H9 (cell line): ENCODE data around the gene COIL. TPM values are rescaled to one million over a fixed set of nuclear protein-coding genes. Genes with fewer than 3 reads are reported as not detected.

Source experiments
- DNase-seq: peaks from one replicate; pipeline ENCODE4 v3.0.0-alpha.2; 2017
- H2AFZ ChIP-seq: one replicate; pipeline ENCODE4 v1.6.1; 2013; ENCODE audit warnings: mild to moderate bottlenecking, low read length, control low read depth, moderate library complexity
- H2AK5ac ChIP-seq: 2 replicates; pipeline ENCODE4 v1.6.1; 2013; ENCODE audit warnings: low read length, control low read depth, mixed read lengths; ENCODE audit not compliant: insufficient read length
- H2BK120ac ChIP-seq: one replicate; pipeline ENCODE4 v1.6.1; 2013; ENCODE audit warnings: low read depth, mild to moderate bottlenecking, low read length, control low read depth, inconsistent platforms; ENCODE audit not compliant: poor library complexity, severe bottlenecking
- H2BK12ac ChIP-seq: 2 replicates; pipeline ENCODE4 v1.6.1; 2013; ENCODE audit warnings: low read length, control low read depth, mixed read lengths, low read depth; ENCODE audit not compliant: insufficient read length
- H2BK15ac ChIP-seq: 2 replicates; pipeline ENCODE4 v1.6.1; 2013; ENCODE audit warnings: low read depth, low read length, control low read depth
- H2BK20ac ChIP-seq: one replicate; pipeline ENCODE4 v1.6.1; 2013; ENCODE audit warnings: low read depth, mild to moderate bottlenecking, low read length, control low read depth, inconsistent platforms; ENCODE audit not compliant: poor library complexity, severe bottlenecking
- H2BK5ac ChIP-seq: 2 replicates; pipeline ENCODE4 v1.6.1; 2013; ENCODE audit warnings: low read length, control low read depth, mixed read lengths; ENCODE audit not compliant: insufficient read length
- H3K14ac ChIP-seq: 2 replicates; pipeline ENCODE4 v1.6.1; 2013; ENCODE audit warnings: low read length, control low read depth; ENCODE audit not compliant: insufficient read depth
- H3K18ac ChIP-seq: 2 replicates; pipeline ENCODE4 v1.6.1; 2013; ENCODE audit warnings: low read depth, mild to moderate bottlenecking, mixed read lengths, low read length, control low read depth; ENCODE audit not compliant: insufficient read length
- H3K23ac ChIP-seq: 2 replicates; pipeline ENCODE4 v1.6.1; 2013; ENCODE audit warnings: low read length, control low read depth, mixed read lengths, low read depth; ENCODE audit not compliant: insufficient read length
- H3K23me2 ChIP-seq: 2 replicates; pipeline ENCODE4 v1.6.1; 2013; ENCODE audit warnings: low read depth, mild to moderate bottlenecking, mixed read lengths, low read length, control low read depth; ENCODE audit not compliant: insufficient read length, poor library complexity, severe bottlenecking
- H3K27ac ChIP-seq: 2 replicates; pipeline ENCODE4 v1.5.1; 2013; ENCODE audit warnings: low read length, control low read depth, mixed read lengths, low read depth; ENCODE audit not compliant: insufficient read length
- H3K27me3 ChIP-seq: 2 replicates; pipeline ENCODE4 v1.6.1; 2013; ENCODE audit warnings: low read length, control low read depth, inconsistent platforms; ENCODE audit not compliant: insufficient read depth
- H3K4ac ChIP-seq: 2 replicates; pipeline ENCODE4 v1.6.1; 2013; ENCODE audit warnings: low read depth, mild to moderate bottlenecking, control low read depth, inconsistent platforms, low read length, moderate library complexity
- H3K4me1 ChIP-seq: 2 replicates; pipeline ENCODE4 v1.6.1; 2013; ENCODE audit warnings: low read length, control low read depth, inconsistent platforms; ENCODE audit not compliant: insufficient read depth
- H3K4me2 ChIP-seq: 2 replicates; pipeline ENCODE4 v1.6.1; 2013; ENCODE audit warnings: low read length, control low read depth, mixed read lengths; ENCODE audit not compliant: insufficient read length, insufficient read depth
- H3K56ac ChIP-seq: 2 replicates; pipeline ENCODE4 v1.6.1; 2013; ENCODE audit warnings: low read depth, mild to moderate bottlenecking, mixed read lengths, low read length, control low read depth; ENCODE audit not compliant: insufficient read length
- H3K79me1 ChIP-seq: 2 replicates; pipeline ENCODE4 v1.6.1; 2013; ENCODE audit warnings: low read depth, mild to moderate bottlenecking, moderate library complexity, low read length, control low read depth, inconsistent platforms; ENCODE audit not compliant: insufficient read depth, poor library complexity, severe bottlenecking
- H3K79me2 ChIP-seq: 2 replicates; pipeline ENCODE4 v1.6.1; 2013; ENCODE audit warnings: low read length, control low read depth, inconsistent platforms; ENCODE audit not compliant: insufficient read depth
- H3K9ac ChIP-seq: 2 replicates; pipeline ENCODE4 v1.6.1; 2013; ENCODE audit warnings: low read length, control low read depth, mixed read lengths; ENCODE audit not compliant: insufficient read length; ENCODE audit errors: extremely low read depth
- H3K9me3 ChIP-seq: one replicate; pipeline ENCODE4 v1.6.1; 2013; ENCODE audit warnings: low read depth, low read length, inconsistent platforms; ENCODE audit not compliant: control insufficient read depth
- H3T11ph ChIP-seq: one replicate; pipeline ENCODE4 v1.6.1; 2013; ENCODE audit warnings: mild to moderate bottlenecking, low read length, control low read depth, inconsistent platforms
- H4K20me1 ChIP-seq: one replicate; pipeline ENCODE4 v1.6.1; 2013; ENCODE audit not compliant: control insufficient read depth, insufficient read length, insufficient read depth
- H4K5ac ChIP-seq: 2 replicates; pipeline ENCODE4 v1.6.1; 2013; ENCODE audit warnings: low read depth, mild to moderate bottlenecking, mixed read lengths, low read length, control low read depth; ENCODE audit not compliant: insufficient read length
- H4K8ac ChIP-seq: replicated peaks from 2 replicates; pipeline ENCODE4 v1.6.1; 2013; ENCODE audit warnings: low read length, control low read depth, mixed read lengths, low read depth; ENCODE audit not compliant: insufficient read length
- H4K91ac ChIP-seq: 2 replicates; pipeline ENCODE4 v1.6.1; 2013; ENCODE audit warnings: low read depth, mild to moderate bottlenecking, moderate library complexity, mixed read lengths, low read length, control low read depth; ENCODE audit not compliant: insufficient read length
- H3K27ac Mint-ChIP-seq, 3 experiments: 2 replicates in 2 of 3; 3 replicates in 1 of 3; pipeline ENCODE4 v1.8.0; 2020 to 2021; ENCODE audit warnings: mixed read lengths in 3 of 3, mild to moderate bottlenecking in 1 of 3, moderate library complexity in 1 of 3
- H3K27me3 Mint-ChIP-seq: 2 replicates; pipeline ENCODE4 v1.8.0; 2021; ENCODE audit warnings: low read depth, mild to moderate bottlenecking, moderate library complexity, mixed read lengths
- H3K36me3 Mint-ChIP-seq, 3 experiments: 2 replicates in 2 of 3; 3 replicates in 1 of 3; pipeline ENCODE4 v1.8.0; 2020 to 2021; ENCODE audit warnings: low read depth in 3 of 3, mixed read lengths in 3 of 3; ENCODE audit not compliant: insufficient read depth in 1 of 3
- H3K4me1 Mint-ChIP-seq, 2 experiments: 2 replicates each; pipeline ENCODE4 v1.8.0; 2020; ENCODE audit warnings: mixed read lengths in 2 of 2
- H3K4me3 Mint-ChIP-seq, 2 experiments: 2 replicates in 1 of 2; 3 replicates in 1 of 2; pipeline ENCODE4 v1.8.0; 2020 to 2021; ENCODE audit warnings: mild to moderate bottlenecking in 2 of 2, mixed read lengths in 2 of 2, moderate library complexity in 1 of 2
- H3K9me3 Mint-ChIP-seq, 2 experiments: 2 replicates in 1 of 2; 3 replicates in 1 of 2; pipeline ENCODE4 v1.8.0; 2020; ENCODE audit warnings: mild to moderate bottlenecking in 2 of 2, mixed read lengths in 2 of 2, moderate library complexity in 1 of 2
- CTCF ChIP-seq: fragments of 200-600 bp; sonication (generic); conservative IDR thresholded peaks from 3 replicates; pipeline ENCODE4 v1.8.0; 2021; ENCODE audit warnings: antibody characterized with exemption, mild to moderate bottlenecking
- WGBS: extraction: QIAGEN DNeasy Blood & Tissue Kit; methylation state at CpG from one replicate; pipeline ENCODE4 v1.1.7; 2013; ENCODE audit warnings: missing lambda C conversion rate, low lambda C conversion rate, mixed read lengths; ENCODE audit not compliant: insufficient read length; ENCODE audit errors: extremely low coverage; 5-methylcytosine and 5-hydroxymethylcytosine counted together
- total RNA-seq: library from RNA; stranded (reverse); gene quantifications from 2 replicates; pipeline ENCODE4 v1.2.1, GENCODE V29; 2021

The COIL gene
- total RNA-seq, 1 experiment from 2014 or later, result 21.5 TPM

GRCh38 chr17:56994009-56994792 is 33.4 kb upstream of the COIL start:
- Histone ChIP-seq H4K91ac (no peak overlapping the region), H4K20me1 (no peaks in the 10 kb centered on the region), H3K4me1 (no peaks in the 10 kb centered on the region), H2BK20ac (no peak overlapping the region), H3K4ac (no peak overlapping the region), H2AFZ (no peak overlapping the region), H3K23me2 (no peaks in the 10 kb centered on the region), H2BK15ac (no peak overlapping the region), H3K79me1 (no peaks in the 10 kb centered on the region), H3K9ac (no peak overlapping the region), H2AK5ac (no peak overlapping the region), H3K56ac (no peak overlapping the region), H4K8ac (no peak overlapping the region), H3K79me2 (no peaks in the 10 kb centered on the region), H2BK120ac (no peak overlapping the region), H3T11ph (no peak overlapping the region), H3K14ac (no peak overlapping the region), H2BK5ac (no peak overlapping the region), H3K9me3 (no peaks in the 10 kb centered on the region), H3K23ac (no peak overlapping the region), H3K27ac (no peak overlapping the region), H4K5ac (no peak overlapping the region), H3K18ac (no peak overlapping the region), H3K27me3 (no peaks in the 10 kb centered on the region), H2BK12ac (no peak overlapping the region), H3K4me2 (no peak overlapping the region)
- DNase-seq, result no peak
- Mint-ChIP-seq H3K27ac (no peak overlapping the region), H3K27me3 (no peaks in the 10 kb centered on the region; the same call in 1 of the 2 replicates), H3K4me1 (peaks cover 0 to 2% of the 10 kb centered on the region in 2 experiments; a peak in 2 of 4 replicates), H3K4me3 (no peak overlapping the region), H3K36me3 (peaks cover 9 to 30% (median 15%) of the 10 kb centered on the region in 3 experiments; a peak in 5 of 7 replicates), H3K9me3 (no peaks in the 10 kb centered on the region)
- WGBS, result no CpG with 5 or more reads among the region's 4 CpGs
- no peak for TF ChIP-seq CTCF
